HepG2 (cell line): ENCODE measurements around the gene DOK1. TPM values are rescaled to one million over a fixed set of nuclear protein-coding genes. Genes with fewer than 3 reads are reported as not detected.

Experiments used
- CREM ChIP-seq, 2 experiments: sonication (generic) in 1 of 2; formaldehyde crosslinking in 1 of 2; IDR thresholded peaks; 2 replicates each; pipeline versions ENCODE4 v1.4.0 to v1.6.1; 2016 to 2020; ENCODE audit warnings: antibody characterized with exemption in 1 of 2, mild to moderate bottlenecking in 1 of 2, missing genetic modification reagents in 1 of 2
- ETV6 ChIP-seq: sonication (generic); formaldehyde crosslinking; conservative IDR thresholded peaks from 2 replicates; pipeline ENCODE4 v1.4.0; 2020; ENCODE audit warnings: missing genetic modification reagents
- PHF21A ChIP-seq: sonication (generic); formaldehyde crosslinking; IDR thresholded peaks from 2 replicates; pipeline ENCODE4 v1.5.0; 2020; ENCODE audit warnings: mild to moderate bottlenecking, missing genetic modification reagents
- SRSF1 ChIP-seq: fragments of 200-400 bp; formaldehyde crosslinking; optimal IDR thresholded peaks from 2 replicates; pipeline ENCODE3; 2017; ENCODE audit warnings: mild to moderate bottlenecking, low read depth, low read length, moderate library complexity
- USF2 ChIP-seq, 2 experiments: sonication (generic) in 1 of 2; formaldehyde crosslinking in 1 of 2; IDR thresholded peaks; 2 replicates each; pipeline versions ENCODE4 v1.5.1 to v1.6.1; 2011 to 2020; ENCODE audit warnings: borderline replicate concordance in 1 of 2, low read depth in 1 of 2, low read length in 1 of 2, mild to moderate bottlenecking in 1 of 2, missing genetic modification reagents in 1 of 2, moderate library complexity in 1 of 2
- ZBTB38 ChIP-seq: sonication (generic); formaldehyde crosslinking; IDR thresholded peaks from 2 replicates; pipeline ENCODE4 v1.5.1; 2020; ENCODE audit warnings: mild to moderate bottlenecking, missing genetic modification reagents
- ZNF34 ChIP-seq: sonication (generic); formaldehyde crosslinking; IDR thresholded peaks from 2 replicates; pipeline ENCODE4 v1.4.0; 2020; ENCODE audit warnings: mild to moderate bottlenecking, missing genetic modification reagents, borderline replicate concordance
- ZNF530 ChIP-seq: sonication (generic); formaldehyde crosslinking; IDR thresholded peaks from 2 replicates; pipeline ENCODE4 v1.5.0; 2020; ENCODE audit warnings: low read depth, mild to moderate bottlenecking, missing genetic modification reagents
- ZNF557 ChIP-seq: sonication (generic); formaldehyde crosslinking; IDR thresholded peaks from 2 replicates; pipeline ENCODE4 v1.4.0; 2020; ENCODE audit warnings: missing genetic modification reagents
- ZNF574 ChIP-seq: sonication (generic); formaldehyde crosslinking; IDR thresholded peaks from 2 replicates; pipeline ENCODE4 v1.4.0; 2020; ENCODE audit warnings: missing genetic modification reagents
- ZNF703 ChIP-seq: sonication (generic); formaldehyde crosslinking; IDR thresholded peaks from 2 replicates; pipeline ENCODE4 v1.5.1; 2020; ENCODE audit warnings: missing genetic modification reagents, mild to moderate bottlenecking, moderate library complexity, borderline replicate concordance
- ZSCAN31 ChIP-seq: sonication (generic); formaldehyde crosslinking; IDR thresholded peaks from 2 replicates; pipeline ENCODE4 v1.5.0; 2020; ENCODE audit warnings: low read depth, mild to moderate bottlenecking, missing genetic modification reagents
- polyA plus RNA-seq, 8 experiments: library from polyadenylated mRNA; depleted of rRNA in 3 of 8; stranded (reverse) in 7 of 8; unstranded in 1 of 8; fragments of >200 nt; fragmentation: Illumina TruSeq in 4 of 8; extraction: Trizol in 4 of 8; gene quantifications; 2 replicates each; pipeline versions ENCODE4 v1.2.1 to v1.2.3, GENCODE V29; 2011 to 2016; ENCODE audit warnings: low read depth in 4 of 8, missing spikeins in 1 of 8, mixed read lengths in 1 of 8; ENCODE audit not compliant: insufficient read depth in 1 of 8
- total RNA-seq, 5 experiments: library from RNA; depleted of rRNA; stranded (reverse); fragments of >200 nt; fragmentation: Illumina TruSeq; extraction: Trizol; gene quantifications; 2 replicates each; pipeline ENCODE4 v1.2.3, GENCODE V29; 2016; ENCODE audit warnings: low read depth in 1 of 5
- TF ChIP-seq, protein P1 (sequence below): sonication (generic); formaldehyde crosslinking; IDR thresholded peaks from 2 replicates; pipeline ENCODE4 v1.4.0; 2020; ENCODE audit warnings: missing genetic modification reagents
- TF ChIP-seq, protein P2 (sequence below): sonication (generic); formaldehyde crosslinking; IDR thresholded peaks from 2 replicates; pipeline ENCODE4 v1.5.0; 2020; ENCODE audit warnings: mild to moderate bottlenecking, missing genetic modification reagents

The DOK1 gene
- total and polyA plus RNA-seq, 2 of the 13 experiments (the other 11 are each of a cell fraction or from before 2014, with no cell fraction given), result 0.53 to 0.74 TPM

DNA sequence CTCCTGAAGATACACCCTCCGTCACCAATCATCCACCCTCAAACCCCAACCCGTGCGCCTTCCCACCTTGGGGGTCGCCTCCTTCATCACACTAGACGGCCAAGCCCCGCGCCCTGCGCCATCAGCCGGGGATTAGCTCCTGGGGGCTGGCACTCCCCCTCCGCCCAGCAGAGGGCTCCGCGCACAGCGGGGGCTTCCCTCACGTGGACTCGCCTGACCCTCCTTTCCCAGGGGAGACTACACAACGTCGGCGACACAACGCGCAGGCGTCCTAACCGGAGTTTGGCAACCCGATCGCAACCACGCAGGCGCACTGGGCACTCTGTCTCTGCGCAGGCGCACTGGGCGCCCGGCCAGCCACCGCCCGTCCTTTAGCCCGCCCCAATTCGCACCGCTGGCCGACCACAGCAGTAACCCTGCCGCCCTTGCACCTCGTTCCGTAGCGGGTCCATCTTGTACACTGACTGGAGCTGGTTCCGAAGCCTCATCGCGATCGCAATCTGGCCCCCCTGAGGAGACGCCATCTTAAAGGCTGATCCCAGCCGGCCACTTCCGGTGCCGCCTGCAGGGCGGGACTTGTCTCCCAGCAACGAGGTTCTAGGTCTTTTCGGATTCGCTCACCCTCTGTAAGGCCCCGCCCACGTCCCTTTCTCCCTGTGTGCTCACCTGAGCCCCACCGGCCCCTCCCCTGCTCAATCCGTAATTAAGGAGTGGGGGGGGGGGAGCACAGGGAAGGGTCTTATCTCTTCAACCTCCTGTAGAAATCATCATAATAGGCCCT lies 47.2 kb upstream of the DOK1 start, which contains the start of gene PCGF1 (continued):
- TF ChIP-seq, protein P1, sequence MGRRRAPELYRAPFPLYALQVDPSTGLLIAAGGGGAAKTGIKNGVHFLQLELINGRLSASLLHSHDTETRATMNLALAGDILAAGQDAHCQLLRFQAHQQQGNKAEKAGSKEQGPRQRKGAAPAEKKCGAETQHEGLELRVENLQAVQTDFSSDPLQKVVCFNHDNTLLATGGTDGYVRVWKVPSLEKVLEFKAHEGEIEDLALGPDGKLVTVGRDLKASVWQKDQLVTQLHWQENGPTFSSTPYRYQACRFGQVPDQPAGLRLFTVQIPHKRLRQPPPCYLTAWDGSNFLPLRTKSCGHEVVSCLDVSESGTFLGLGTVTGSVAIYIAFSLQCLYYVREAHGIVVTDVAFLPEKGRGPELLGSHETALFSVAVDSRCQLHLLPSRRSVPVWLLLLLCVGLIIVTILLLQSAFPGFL (CRISPR knock-in tag), result no peak
- TF ChIP-seq ZNF557 (CRISPR knock-in tag) (peak; percentile 53; the same call in 1 of the 2 replicates), CREM (IDR thresholded peaks at IDR 0.05) (peak; percentile 61; the same call in 1 of the 2 replicates), CREM (CRISPR knock-in tag; IDR thresholded peaks at IDR 0.05) (no peak), ZBTB38 (CRISPR knock-in tag) (peak; percentile 89), ETV6 (CRISPR knock-in tag) (0 out of 2 replicates have a peak, but pooled peaks have one; percentile 27), ZNF574 (CRISPR knock-in tag) (peak; percentile 99), USF2 (IDR thresholded peaks at IDR 0.05; ENCODE audit: low read depth, low read length) (peak; percentile 82), USF2 (CRISPR knock-in tag; IDR thresholded peaks at IDR 0.05; ENCODE audit: borderline replicate concordance) (peak; percentile 81), PHF21A (CRISPR knock-in tag) (peak; percentile 49), ZSCAN31 (CRISPR knock-in tag) (peak; percentile 96), ZNF703 (no peak), SRSF1 (peak; percentile 28), ZNF34 (CRISPR knock-in tag) (peak; percentile 59; the same call in 1 of the 2 replicates), ZNF530 (CRISPR knock-in tag) (no peak)
- TF ChIP-seq, protein P2, sequence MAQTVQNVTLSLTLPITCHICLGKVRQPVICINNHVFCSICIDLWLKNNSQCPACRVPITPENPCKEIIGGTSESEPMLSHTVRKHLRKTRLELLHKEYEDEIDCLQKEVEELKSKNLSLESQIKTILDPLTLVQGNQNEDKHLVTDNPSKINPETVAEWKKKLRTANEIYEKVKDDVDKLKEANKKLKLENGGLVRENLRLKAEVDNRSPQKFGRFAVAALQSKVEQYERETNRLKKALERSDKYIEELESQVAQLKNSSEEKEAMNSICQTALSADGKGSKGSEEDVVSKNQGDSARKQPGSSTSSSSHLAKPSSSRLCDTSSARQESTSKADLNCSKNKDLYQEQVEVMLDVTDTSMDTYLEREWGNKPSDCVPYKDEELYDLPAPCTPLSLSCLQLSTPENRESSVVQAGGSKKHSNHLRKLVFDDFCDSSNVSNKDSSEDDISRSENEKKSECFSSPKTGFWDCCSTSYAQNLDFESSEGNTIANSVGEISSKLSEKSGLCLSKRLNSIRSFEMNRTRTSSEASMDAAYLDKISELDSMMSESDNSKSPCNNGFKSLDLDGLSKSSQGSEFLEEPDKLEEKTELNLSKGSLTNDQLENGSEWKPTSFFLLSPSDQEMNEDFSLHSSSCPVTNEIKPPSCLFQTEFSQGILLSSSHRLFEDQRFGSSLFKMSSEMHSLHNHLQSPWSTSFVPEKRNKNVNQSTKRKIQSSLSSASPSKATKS (CRISPR knock-in tag), result no peak
